Keratinocyte (primary cell): ENCODE results near the gene SMTNL2. TPM values are rescaled to one million over a fixed set of nuclear protein-coding genes. Genes with fewer than 3 reads are reported as not detected.

Experiments
- DNase-seq: peaks from one replicate; pipeline ENCODE4 v3.0.0-alpha.2; 2011; ENCODE audit warnings: low read depth, missing footprints, low spot score
- FAIRE-seq: peaks from 2 replicates; lab custom pipeline; 2011; peaks lifted over from hg19 to GRCh38; lab: Jason Lieb, UNC
- H2AFZ ChIP-seq: 2 replicates; pipeline ENCODE4 v1.6.0; 2012; ENCODE audit warnings: low read length, control low read depth, inconsistent platforms; ENCODE audit not compliant: control insufficient read depth
- H3K27ac ChIP-seq: 2 replicates; pipeline ENCODE4 v1.5.1; 2011; ENCODE audit warnings: low read length; ENCODE audit not compliant: control insufficient read depth, insufficient read depth
- H3K27me3 ChIP-seq: 3 replicates; pipeline ENCODE4 v1.6.0; 2011; ENCODE audit warnings: low read length; ENCODE audit not compliant: control insufficient read depth, insufficient read depth; ENCODE audit errors: extremely low read depth
- H3K36me3 ChIP-seq, 2 experiments: 2 replicates in 1 of 2; 3 replicates in 1 of 2; pipeline ENCODE4 v1.5.1; 2011; ENCODE audit warnings: low read length in 2 of 2, mild to moderate bottlenecking in 1 of 2; ENCODE audit not compliant: control insufficient read depth in 2 of 2, insufficient read depth in 2 of 2; ENCODE audit errors: extremely low read depth in 1 of 2
- H3K4me1 ChIP-seq: 3 replicates; pipeline ENCODE4 v1.5.1; 2011; ENCODE audit warnings: low read length; ENCODE audit not compliant: control insufficient read depth, insufficient read depth; ENCODE audit errors: extremely low read depth
- H3K4me2 ChIP-seq: 3 replicates; pipeline ENCODE4 v1.6.0; 2011; ENCODE audit warnings: low read depth, low read length; ENCODE audit not compliant: control insufficient read depth, insufficient read depth; ENCODE audit errors: extremely low read depth
- H3K4me3 ChIP-seq, 3 experiments: fragments of 200-600 bp in 1 of 3; sonication (generic) in 1 of 3; 2 replicates in 2 of 3; 3 replicates in 1 of 3; pipeline ENCODE4 v1.5.1; 2011 to 2016; ENCODE audit warnings: low read length in 3 of 3, mild to moderate bottlenecking in 3 of 3, control low read depth in 2 of 3, inconsistent platforms in 1 of 3, low read depth in 1 of 3, mixed read lengths in 1 of 3, mixed run types in 1 of 3, moderate library complexity in 1 of 3; ENCODE audit not compliant: control insufficient read depth in 2 of 3, insufficient read depth in 2 of 3; ENCODE audit errors: extremely low read depth in 1 of 3
- H3K79me2 ChIP-seq: 2 replicates; pipeline ENCODE4 v1.6.0; 2012; ENCODE audit warnings: low read length; ENCODE audit not compliant: control insufficient read depth, insufficient read depth
- H3K9ac ChIP-seq: 3 replicates; pipeline ENCODE4 v1.6.0; 2011; ENCODE audit warnings: low read length; ENCODE audit not compliant: control insufficient read depth, insufficient read depth; ENCODE audit errors: extremely low read depth
- H3K9me1 ChIP-seq: 3 replicates; pipeline ENCODE4 v1.6.0; 2011; ENCODE audit warnings: low read length; ENCODE audit not compliant: control insufficient read depth, insufficient read depth; ENCODE audit errors: extremely low read depth
- H3K9me3 ChIP-seq: 2 replicates; pipeline ENCODE4 v1.5.1; 2012; ENCODE audit warnings: low read depth, low read length; ENCODE audit not compliant: control insufficient read depth
- H4K20me1 ChIP-seq: 3 replicates; pipeline ENCODE4 v1.6.0; 2011; ENCODE audit warnings: low read length; ENCODE audit not compliant: control insufficient read depth, insufficient read depth; ENCODE audit errors: extremely low read depth
- EZH2 ChIP-seq: IDR thresholded peaks from one replicate; pipeline ENCODE4 v1.6.1; 2012; ENCODE audit warnings: inconsistent platforms, mild to moderate bottlenecking, low read length, moderate library complexity
- dilution Hi-C: fragments of 300-500 bp; cut with MboI; formaldehyde crosslinking; loops from one replicate; pipeline ENCODE4 v1.7.0; 2020; ENCODE audit warnings: low sequenced_read_pairs; ENCODE audit not compliant: extremely low pct_ligation_motif_present
- polyA plus RNA-seq, 5 experiments: library from polyadenylated mRNA; depleted of rRNA in 3 of 5; stranded (reverse) in 3 of 5; stranded (forward) in 1 of 5; unstranded in 1 of 5; fragments of >200 nt; gene quantifications; 1 replicate in 1 of 5; 2 replicates in 3 of 5; 3 replicates in 1 of 5; pipeline versions ENCODE4 v1.2.1 to v1.2.3, GENCODE V29; 2011 to 2012; ENCODE audit warnings: missing spikeins in 2 of 5, low read depth in 1 of 5, low replicate concordance in 1 of 5
- TF ChIP-seq, protein P1 (sequence below), 3 experiments: IDR thresholded peaks in 1 of 3; conservative IDR thresholded peaks in 1 of 3; optimal IDR thresholded peaks in 1 of 3; 2 replicates in 2 of 3; 3 replicates in 1 of 3; pipeline versions ENCODE3 to v1.5.1; 2011; ENCODE audit warnings: low read length in 3 of 3, mild to moderate bottlenecking in 3 of 3, moderate library complexity in 2 of 3, control low read depth in 1 of 3, inconsistent platforms in 1 of 3; ENCODE audit not compliant: insufficient read depth in 2 of 3; ENCODE audit errors: extremely low read depth in 1 of 3

Gene SMTNL2
- polyA plus RNA-seq, 1 donor (not counting 4 experiments of a cell fraction or from before 2014, with no cell fraction given), result not detected

DNA sequence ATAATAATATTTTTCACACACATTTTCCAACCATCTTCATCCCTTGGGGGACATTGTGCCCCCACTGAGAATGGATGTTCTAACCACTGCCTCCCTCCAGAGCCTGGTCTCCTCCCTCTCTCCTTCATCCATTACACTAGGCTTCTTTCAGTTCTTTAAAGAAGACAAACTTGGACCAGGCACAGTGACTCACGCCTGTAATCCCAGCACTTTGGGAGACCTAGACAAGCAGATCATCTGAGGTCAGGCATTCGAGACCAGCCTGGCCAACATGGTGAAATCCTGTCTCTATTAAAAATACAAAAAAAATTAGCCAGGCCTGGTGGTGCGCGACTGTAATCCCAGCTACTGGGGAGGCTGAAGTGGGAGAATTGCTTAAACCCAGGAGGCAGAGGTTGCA is 50.6 kb downstream of the SMTNL2 start:
- Histone ChIP-seq H3K4me1 (no peaks in the 10 kb centered on the region), H3K27me3 (peaks cover 31% of the 10 kb centered on the region), H3K9me1 (no peaks in the 10 kb centered on the region), H3K36me3 (no peaks in the 10 kb centered on the region), H3K27ac (no peak overlapping the region), H3K79me2 (no peaks in the 10 kb centered on the region), H3K4me2 (no peak overlapping the region), H3K4me3 (no peak overlapping the region), H3K9me3 (no peaks in the 10 kb centered on the region), H4K20me1 (no peaks in the 10 kb centered on the region), H2AFZ (no peak overlapping the region), H3K9ac (no peak overlapping the region)
- DNase-seq (no peak), FAIRE-seq (no peak)
- dilution Hi-C loops, result no loop called here
- TF ChIP-seq, protein P1, sequence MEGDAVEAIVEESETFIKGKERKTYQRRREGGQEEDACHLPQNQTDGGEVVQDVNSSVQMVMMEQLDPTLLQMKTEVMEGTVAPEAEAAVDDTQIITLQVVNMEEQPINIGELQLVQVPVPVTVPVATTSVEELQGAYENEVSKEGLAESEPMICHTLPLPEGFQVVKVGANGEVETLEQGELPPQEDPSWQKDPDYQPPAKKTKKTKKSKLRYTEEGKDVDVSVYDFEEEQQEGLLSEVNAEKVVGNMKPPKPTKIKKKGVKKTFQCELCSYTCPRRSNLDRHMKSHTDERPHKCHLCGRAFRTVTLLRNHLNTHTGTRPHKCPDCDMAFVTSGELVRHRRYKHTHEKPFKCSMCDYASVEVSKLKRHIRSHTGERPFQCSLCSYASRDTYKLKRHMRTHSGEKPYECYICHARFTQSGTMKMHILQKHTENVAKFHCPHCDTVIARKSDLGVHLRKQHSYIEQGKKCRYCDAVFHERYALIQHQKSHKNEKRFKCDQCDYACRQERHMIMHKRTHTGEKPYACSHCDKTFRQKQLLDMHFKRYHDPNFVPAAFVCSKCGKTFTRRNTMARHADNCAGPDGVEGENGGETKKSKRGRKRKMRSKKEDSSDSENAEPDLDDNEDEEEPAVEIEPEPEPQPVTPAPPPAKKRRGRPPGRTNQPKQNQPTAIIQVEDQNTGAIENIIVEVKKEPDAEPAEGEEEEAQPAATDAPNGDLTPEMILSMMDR (optimal IDR thresholded peaks at IDR 0.05 in 1 of 3, IDR thresholded peaks at IDR 0.05 in 1 of 3, conservative IDR thresholded peaks at IDR 0.05 in 1 of 3; ENCODE audit: extremely low read depth in 1 of 3, insufficient read depth in 2 of 3, low read length in 3 of 3), result no peak
- TF ChIP-seq EZH2, result no peak

DNA sequence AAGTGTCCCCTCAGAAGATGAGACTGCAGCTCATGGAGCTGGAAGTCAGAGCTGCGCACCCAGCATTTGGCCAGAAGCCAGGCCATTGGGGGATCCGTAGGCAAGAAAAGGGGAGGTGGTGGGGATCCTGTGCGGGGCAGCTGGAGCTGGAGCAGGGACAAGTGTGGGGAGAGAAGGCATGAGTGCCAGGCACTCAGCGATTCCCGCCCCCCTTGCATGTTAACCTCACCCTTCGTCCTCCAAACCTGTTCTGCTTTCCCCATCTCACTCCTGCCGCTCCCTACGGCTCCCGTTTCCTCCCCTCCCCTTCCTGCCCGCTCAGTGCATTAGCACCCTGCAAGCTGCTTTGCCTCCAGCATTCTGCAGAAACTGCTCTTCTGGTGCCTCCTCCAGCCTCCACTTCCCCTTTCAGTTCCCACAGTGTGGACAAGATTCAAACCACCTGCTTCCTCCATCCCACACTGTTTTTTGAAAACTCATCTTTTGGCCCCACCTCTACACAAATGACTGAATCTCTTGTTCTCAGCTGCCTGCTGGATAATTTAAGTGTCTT is 51.6 kb downstream of the SMTNL2 start:
- DNase-seq, result no peak
- Histone ChIP-seq H3K9me1 (no peaks in the 10 kb centered on the region), H2AFZ (no peak overlapping the region), H3K4me3 (no peak overlapping the region), H3K27me3 (peaks cover 34% of the 10 kb centered on the region), H3K27ac (no peak overlapping the region), H3K9me3 (no peaks in the 10 kb centered on the region), H4K20me1 (no peaks in the 10 kb centered on the region), H3K4me1 (no peaks in the 10 kb centered on the region), H3K9ac (no peak overlapping the region), H3K79me2 (no peaks in the 10 kb centered on the region), H3K4me2 (no peak overlapping the region), H3K36me3 (no peaks in the 10 kb centered on the region)
- FAIRE-seq, result no peak
- peak; percentile 16 for TF ChIP-seq EZH2
- TF ChIP-seq, protein P1 (optimal IDR thresholded peaks at IDR 0.05 in 1 of 3, IDR thresholded peaks at IDR 0.05 in 1 of 3, conservative IDR thresholded peaks at IDR 0.05 in 1 of 3; ENCODE audit: extremely low read depth in 1 of 3, insufficient read depth in 2 of 3, low read length in 3 of 3), result no peak
- dilution Hi-C loops, result no loop called here
